HepG2 (cell line): ENCODE data around the gene POC1A. TPM values are rescaled to one million over a fixed set of nuclear protein-coding genes. Genes with fewer than 3 reads are reported as not detected.
A peak's percentile ranks its signal among the peaks of the same experiment; 100 is the strongest.

Source experiments
- DMAP1 ChIP-seq: IDR thresholded peaks from 2 replicates; pipeline ENCODE4 v1.6.1; 2016
- DR1 ChIP-seq: sonication (generic); formaldehyde crosslinking; IDR thresholded peaks from 2 replicates; pipeline ENCODE4 v1.8.0; 2021; ENCODE audit warnings: mild to moderate bottlenecking, missing genetic modification reagents, inconsistent platforms
- EEA1 ChIP-seq: sonication (generic); formaldehyde crosslinking; IDR thresholded peaks from 2 replicates; pipeline ENCODE4 v1.5.1; 2020; ENCODE audit warnings: mild to moderate bottlenecking, missing genetic modification reagents, borderline replicate concordance
- GRHL1 ChIP-seq: sonication (generic); formaldehyde crosslinking; conservative IDR thresholded peaks from 2 replicates; pipeline ENCODE4 v1.8.0; 2022; ENCODE audit warnings: missing genetic modification reagents
- HDAC1 ChIP-seq: sonication (generic); formaldehyde crosslinking; IDR thresholded peaks from 2 replicates; pipeline ENCODE4 v1.5.1; 2020; ENCODE audit warnings: mild to moderate bottlenecking, missing genetic modification reagents
- KDM5A ChIP-seq: fragments of 200-600 bp; sonication (generic); IDR thresholded peaks from 2 replicates; pipeline ENCODE4 v1.7.0; 2018; ENCODE audit warnings: antibody characterized with exemption, mild to moderate bottlenecking, low read length, borderline replicate concordance
- NR2C2 ChIP-seq: sonication (generic); formaldehyde crosslinking; IDR thresholded peaks from 2 replicates; pipeline ENCODE4 v1.4.0; 2020; ENCODE audit warnings: missing genetic modification reagents, mild to moderate bottlenecking, moderate library complexity, borderline replicate concordance
- POLR2A ChIP-seq, 2 experiments: IDR thresholded peaks; 2 replicates each; pipeline ENCODE4 v1.6.1; 2011; ENCODE audit warnings: low read depth in 2 of 2, low read length in 2 of 2, mild to moderate bottlenecking in 1 of 2, moderate library complexity in 1 of 2; ENCODE audit not compliant: insufficient read depth in 1 of 2
- PTBP1 ChIP-seq: fragments of 200-400 bp; formaldehyde crosslinking; IDR thresholded peaks from 2 replicates; pipeline ENCODE4 v1.6.1; 2018; ENCODE audit warnings: low read length, low read depth; ENCODE audit not compliant: poor library complexity, severe bottlenecking
- RELA ChIP-seq: sonication (generic); formaldehyde crosslinking; IDR thresholded peaks from 2 replicates; pipeline ENCODE4 v1.4.0; 2020; ENCODE audit warnings: missing genetic modification reagents
- ZBTB20 ChIP-seq: sonication (generic); formaldehyde crosslinking; IDR thresholded peaks from 2 replicates; pipeline ENCODE4 v1.8.1; 2023; ENCODE audit warnings: missing genetic modification reagents, low read depth, mild to moderate bottlenecking, borderline replicate concordance
- ZNF317 ChIP-seq: sonication (generic); formaldehyde crosslinking; IDR thresholded peaks from 2 replicates; pipeline ENCODE4 v1.5.0; 2020; ENCODE audit warnings: mild to moderate bottlenecking, missing genetic modification reagents
- ZNF598 ChIP-seq: sonication (generic); formaldehyde crosslinking; IDR thresholded peaks from 2 replicates; pipeline ENCODE4 v1.5.1; 2020; ENCODE audit warnings: mild to moderate bottlenecking, missing genetic modification reagents, borderline replicate concordance
- polyA plus RNA-seq, 8 experiments: library from polyadenylated mRNA; depleted of rRNA in 3 of 8; stranded (reverse) in 7 of 8; unstranded in 1 of 8; fragments of >200 nt; fragmentation: Illumina TruSeq in 4 of 8; extraction: Trizol in 4 of 8; gene quantifications; 2 replicates each; pipeline versions ENCODE4 v1.2.1 to v1.2.3, GENCODE V29; 2011 to 2016; ENCODE audit warnings: low read depth in 4 of 8, missing spikeins in 1 of 8, mixed read lengths in 1 of 8; ENCODE audit not compliant: insufficient read depth in 1 of 8
- total RNA-seq, 5 experiments: library from RNA; depleted of rRNA; stranded (reverse); fragments of >200 nt; fragmentation: Illumina TruSeq; extraction: Trizol; gene quantifications; 2 replicates each; pipeline ENCODE4 v1.2.3, GENCODE V29; 2016; ENCODE audit warnings: low read depth in 1 of 5
- TF ChIP-seq, protein P1 (sequence below): sonication (generic); formaldehyde crosslinking; IDR thresholded peaks from 2 replicates; pipeline ENCODE4 v1.4.0; 2020; ENCODE audit warnings: missing genetic modification reagents
- TF ChIP-seq, protein P2 (sequence below): sonication (generic); formaldehyde crosslinking; IDR thresholded peaks from 2 replicates; pipeline ENCODE4 v1.4.0; 2020; ENCODE audit warnings: missing genetic modification reagents
- TF ChIP-seq, protein P3 (sequence below): sonication (generic); formaldehyde crosslinking; IDR thresholded peaks from 2 replicates; pipeline ENCODE4 v1.5.0; 2020; ENCODE audit warnings: mild to moderate bottlenecking, missing genetic modification reagents
- TF ChIP-seq, protein P4 (sequence below): sonication (generic); formaldehyde crosslinking; IDR thresholded peaks from 2 replicates; pipeline ENCODE4 v1.8.0; 2022; ENCODE audit warnings: mild to moderate bottlenecking, missing genetic modification reagents
- TF ChIP-seq, protein P5 (sequence below): IDR thresholded peaks from 2 replicates; pipeline ENCODE4 v1.6.1; 2018; ENCODE audit warnings: missing genetic modification reagents

POC1A gene
- total and polyA plus RNA-seq, 2 of the 13 experiments (the other 11 are each of a cell fraction or from before 2014, with no cell fraction given): 14.6 to 20.0 TPM

DNA sequence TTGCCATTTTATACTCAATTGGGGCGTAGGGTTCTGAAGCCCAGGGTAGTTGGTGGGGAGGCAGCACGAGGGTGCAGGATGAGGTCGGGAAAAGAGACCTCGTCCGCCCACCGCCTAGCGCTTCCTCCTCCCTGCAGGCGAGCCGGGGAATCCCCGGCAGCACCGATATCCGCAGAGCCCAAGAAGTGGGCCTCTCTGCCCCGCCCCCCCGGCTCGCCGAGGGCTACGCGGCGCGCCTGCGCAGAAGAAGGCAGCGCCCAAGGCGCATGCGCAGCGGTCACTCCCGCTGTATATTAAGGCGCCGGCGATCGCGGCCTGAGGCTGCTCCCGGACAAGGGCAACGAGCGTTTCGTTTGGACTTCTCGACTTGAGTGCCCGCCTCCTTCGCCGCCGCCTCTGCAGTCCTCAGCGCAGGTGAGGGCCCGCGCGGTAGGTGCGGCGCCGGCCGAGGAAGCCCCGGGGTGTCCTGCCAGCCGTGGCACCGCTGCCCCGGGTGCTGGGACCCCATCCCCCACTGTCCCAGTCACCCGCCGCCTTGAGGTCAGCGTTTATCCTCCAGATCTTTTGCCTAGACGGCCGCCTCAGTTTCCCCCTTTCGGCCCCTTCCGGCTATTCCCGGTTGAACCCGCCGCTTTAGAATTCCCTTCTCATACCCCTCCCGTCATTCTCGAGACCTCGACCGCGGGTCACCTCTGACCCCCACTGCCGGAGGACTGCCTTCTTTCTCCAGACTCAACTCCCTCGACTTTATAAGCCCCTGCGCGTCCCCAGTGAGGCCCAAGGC lies 43.8 kb upstream of the POC1A start, which contains the start of gene ALAS1 (continued):
- peak; percentile 59; the same call in 1 of the 2 replicates for TF ChIP-seq KDM5A
- TF ChIP-seq RELA (CRISPR knock-in tag): peak; percentile 88; the same call in 1 of the 2 replicates
- 0 out of 2 replicates have a peak, but pooled peaks have one; percentile 36 for TF ChIP-seq ZNF598 (CRISPR knock-in tag)
- TF ChIP-seq, protein P1, sequence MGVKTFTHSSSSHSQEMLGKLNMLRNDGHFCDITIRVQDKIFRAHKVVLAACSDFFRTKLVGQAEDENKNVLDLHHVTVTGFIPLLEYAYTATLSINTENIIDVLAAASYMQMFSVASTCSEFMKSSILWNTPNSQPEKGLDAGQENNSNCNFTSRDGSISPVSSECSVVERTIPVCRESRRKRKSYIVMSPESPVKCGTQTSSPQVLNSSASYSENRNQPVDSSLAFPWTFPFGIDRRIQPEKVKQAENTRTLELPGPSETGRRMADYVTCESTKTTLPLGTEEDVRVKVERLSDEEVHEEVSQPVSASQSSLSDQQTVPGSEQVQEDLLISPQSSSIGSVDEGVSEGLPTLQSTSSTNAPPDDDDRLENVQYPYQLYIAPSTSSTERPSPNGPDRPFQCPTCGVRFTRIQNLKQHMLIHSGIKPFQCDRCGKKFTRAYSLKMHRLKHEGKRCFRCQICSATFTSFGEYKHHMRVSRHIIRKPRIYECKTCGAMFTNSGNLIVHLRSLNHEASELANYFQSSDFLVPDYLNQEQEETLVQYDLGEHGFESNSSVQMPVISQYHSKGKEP (CRISPR knock-in tag): no peak
- TF ChIP-seq DR1: peak; percentile 98
- no peak for TF ChIP-seq PTBP1
- TF ChIP-seq, protein P2, sequence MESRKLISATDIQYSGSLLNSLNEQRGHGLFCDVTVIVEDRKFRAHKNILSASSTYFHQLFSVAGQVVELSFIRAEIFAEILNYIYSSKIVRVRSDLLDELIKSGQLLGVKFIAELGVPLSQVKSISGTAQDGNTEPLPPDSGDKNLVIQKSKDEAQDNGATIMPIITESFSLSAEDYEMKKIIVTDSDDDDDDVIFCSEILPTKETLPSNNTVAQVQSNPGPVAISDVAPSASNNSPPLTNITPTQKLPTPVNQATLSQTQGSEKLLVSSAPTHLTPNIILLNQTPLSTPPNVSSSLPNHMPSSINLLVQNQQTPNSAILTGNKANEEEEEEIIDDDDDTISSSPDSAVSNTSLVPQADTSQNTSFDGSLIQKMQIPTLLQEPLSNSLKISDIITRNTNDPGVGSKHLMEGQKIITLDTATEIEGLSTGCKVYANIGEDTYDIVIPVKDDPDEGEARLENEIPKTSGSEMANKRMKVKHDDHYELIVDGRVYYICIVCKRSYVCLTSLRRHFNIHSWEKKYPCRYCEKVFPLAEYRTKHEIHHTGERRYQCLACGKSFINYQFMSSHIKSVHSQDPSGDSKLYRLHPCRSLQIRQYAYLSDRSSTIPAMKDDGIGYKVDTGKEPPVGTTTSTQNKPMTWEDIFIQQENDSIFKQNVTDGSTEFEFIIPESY (CRISPR knock-in tag): no peak
- TF ChIP-seq NR2C2: peak; percentile 43; the same call in 1 of the 2 replicates
- TF ChIP-seq EEA1 (CRISPR knock-in tag): peak; percentile 82
- peak; percentile 87 to 98 for TF ChIP-seq POLR2A (IDR thresholded peaks at IDR 0.05; ENCODE audit: insufficient read depth in 1 of 2, low read depth in 2 of 2, low read length in 2 of 2)
- TF ChIP-seq, protein P3, sequence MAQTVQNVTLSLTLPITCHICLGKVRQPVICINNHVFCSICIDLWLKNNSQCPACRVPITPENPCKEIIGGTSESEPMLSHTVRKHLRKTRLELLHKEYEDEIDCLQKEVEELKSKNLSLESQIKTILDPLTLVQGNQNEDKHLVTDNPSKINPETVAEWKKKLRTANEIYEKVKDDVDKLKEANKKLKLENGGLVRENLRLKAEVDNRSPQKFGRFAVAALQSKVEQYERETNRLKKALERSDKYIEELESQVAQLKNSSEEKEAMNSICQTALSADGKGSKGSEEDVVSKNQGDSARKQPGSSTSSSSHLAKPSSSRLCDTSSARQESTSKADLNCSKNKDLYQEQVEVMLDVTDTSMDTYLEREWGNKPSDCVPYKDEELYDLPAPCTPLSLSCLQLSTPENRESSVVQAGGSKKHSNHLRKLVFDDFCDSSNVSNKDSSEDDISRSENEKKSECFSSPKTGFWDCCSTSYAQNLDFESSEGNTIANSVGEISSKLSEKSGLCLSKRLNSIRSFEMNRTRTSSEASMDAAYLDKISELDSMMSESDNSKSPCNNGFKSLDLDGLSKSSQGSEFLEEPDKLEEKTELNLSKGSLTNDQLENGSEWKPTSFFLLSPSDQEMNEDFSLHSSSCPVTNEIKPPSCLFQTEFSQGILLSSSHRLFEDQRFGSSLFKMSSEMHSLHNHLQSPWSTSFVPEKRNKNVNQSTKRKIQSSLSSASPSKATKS: no peak
- 0 out of 2 replicates have a peak, but pooled peaks have one; percentile 44 for TF ChIP-seq ZNF317 (CRISPR knock-in tag)
- TF ChIP-seq GRHL1 (CRISPR knock-in tag): no peak
- TF ChIP-seq, protein P4, sequence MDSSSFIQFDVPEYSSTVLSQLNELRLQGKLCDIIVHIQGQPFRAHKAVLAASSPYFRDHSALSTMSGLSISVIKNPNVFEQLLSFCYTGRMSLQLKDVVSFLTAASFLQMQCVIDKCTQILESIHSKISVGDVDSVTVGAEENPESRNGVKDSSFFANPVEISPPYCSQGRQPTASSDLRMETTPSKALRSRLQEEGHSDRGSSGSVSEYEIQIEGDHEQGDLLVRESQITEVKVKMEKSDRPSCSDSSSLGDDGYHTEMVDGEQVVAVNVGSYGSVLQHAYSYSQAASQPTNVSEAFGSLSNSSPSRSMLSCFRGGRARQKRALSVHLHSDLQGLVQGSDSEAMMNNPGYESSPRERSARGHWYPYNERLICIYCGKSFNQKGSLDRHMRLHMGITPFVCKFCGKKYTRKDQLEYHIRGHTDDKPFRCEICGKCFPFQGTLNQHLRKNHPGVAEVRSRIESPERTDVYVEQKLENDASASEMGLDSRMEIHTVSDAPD: peak; percentile 42; the same call in 1 of the 2 replicates
- TF ChIP-seq, protein P5, sequence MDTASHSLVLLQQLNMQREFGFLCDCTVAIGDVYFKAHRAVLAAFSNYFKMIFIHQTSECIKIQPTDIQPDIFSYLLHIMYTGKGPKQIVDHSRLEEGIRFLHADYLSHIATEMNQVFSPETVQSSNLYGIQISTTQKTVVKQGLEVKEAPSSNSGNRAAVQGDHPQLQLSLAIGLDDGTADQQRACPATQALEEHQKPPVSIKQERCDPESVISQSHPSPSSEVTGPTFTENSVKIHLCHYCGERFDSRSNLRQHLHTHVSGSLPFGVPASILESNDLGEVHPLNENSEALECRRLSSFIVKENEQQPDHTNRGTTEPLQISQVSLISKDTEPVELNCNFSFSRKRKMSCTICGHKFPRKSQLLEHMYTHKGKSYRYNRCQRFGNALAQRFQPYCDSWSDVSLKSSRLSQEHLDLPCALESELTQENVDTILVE (CRISPR knock-in tag): peak; percentile 17; the same call in 1 of the 2 replicates
- peak; percentile 54; the same call in 1 of the 2 replicates for TF ChIP-seq ZBTB20 (CRISPR knock-in tag)
- TF ChIP-seq HDAC1: peak; percentile 82
- TF ChIP-seq DMAP1 (CRISPR knock-in tag): peak; percentile 40; the same call in 1 of the 2 replicates
